Immature natural killer cell (primary cell): ENCODE results near the gene ARPC1A. TPM values are rescaled to one million over a fixed set of nuclear protein-coding genes. Genes with fewer than 3 reads are reported as not detected.
A peak's percentile ranks its signal among the peaks of the same experiment; 100 is the strongest.
"Not testable (repeated sequence)": the region's sequence is repeated elsewhere in the genome, so short reads cannot be mapped to it uniquely, and the experiment has no call there.

Experiments used
- DNase-seq, 3 donors: peaks; one replicate each; pipeline ENCODE4 v3.0.0; 2022; ENCODE audit warnings: mixed read lengths in 1 of 3
- H3K27ac Mint-ChIP-seq, 6 donors: one replicate each; pipeline ENCODE4 v1.8.0; 2020; ENCODE audit warnings: mixed read lengths in 6 of 6, mild to moderate bottlenecking in 5 of 6, inconsistent platforms in 4 of 6, moderate library complexity in 3 of 6
- H3K27me3 Mint-ChIP-seq, 3 donors: one replicate each; pipeline ENCODE4 v1.8.0; 2020 to 2021; ENCODE audit warnings: low read depth in 3 of 3, mild to moderate bottlenecking in 3 of 3, mixed read lengths in 3 of 3, moderate library complexity in 3 of 3, inconsistent platforms in 1 of 3
- H3K36me3 Mint-ChIP-seq, 3 donors: one replicate each; pipeline ENCODE4 v1.8.0; 2020; ENCODE audit warnings: mixed read lengths in 3 of 3, inconsistent platforms in 2 of 3, mild to moderate bottlenecking in 2 of 3
- H3K4me1 Mint-ChIP-seq, 2 donors: one replicate each; pipeline ENCODE4 v1.8.0; 2020; ENCODE audit warnings: inconsistent platforms in 2 of 2, mild to moderate bottlenecking in 2 of 2, mixed read lengths in 2 of 2, moderate library complexity in 1 of 2
- H3K4me3 Mint-ChIP-seq, 5 donors: one replicate each; pipeline ENCODE4 v1.8.0; 2020; ENCODE audit warnings: mild to moderate bottlenecking in 5 of 5, mixed read lengths in 5 of 5, inconsistent platforms in 3 of 5, moderate library complexity in 3 of 5
- H3K9me3 Mint-ChIP-seq, 6 donors: one replicate each; pipeline ENCODE4 v1.8.0; 2020; ENCODE audit warnings: mild to moderate bottlenecking in 6 of 6, mixed read lengths in 6 of 6, inconsistent platforms in 4 of 6, moderate library complexity in 3 of 6
- polyA plus RNA-seq, 3 donors: library from polyadenylated mRNA; unstranded; fragments of 300-500 nt; fragmentation: Illumina TruSeq; gene quantifications; one replicate each; pipeline ENCODE4 v1.2.3, GENCODE V29; 2021

ARPC1A gene
- 10 to 100 TPM; 26.6 to 49.2 (median 39.5) TPM for polyA plus RNA-seq

DNA sequence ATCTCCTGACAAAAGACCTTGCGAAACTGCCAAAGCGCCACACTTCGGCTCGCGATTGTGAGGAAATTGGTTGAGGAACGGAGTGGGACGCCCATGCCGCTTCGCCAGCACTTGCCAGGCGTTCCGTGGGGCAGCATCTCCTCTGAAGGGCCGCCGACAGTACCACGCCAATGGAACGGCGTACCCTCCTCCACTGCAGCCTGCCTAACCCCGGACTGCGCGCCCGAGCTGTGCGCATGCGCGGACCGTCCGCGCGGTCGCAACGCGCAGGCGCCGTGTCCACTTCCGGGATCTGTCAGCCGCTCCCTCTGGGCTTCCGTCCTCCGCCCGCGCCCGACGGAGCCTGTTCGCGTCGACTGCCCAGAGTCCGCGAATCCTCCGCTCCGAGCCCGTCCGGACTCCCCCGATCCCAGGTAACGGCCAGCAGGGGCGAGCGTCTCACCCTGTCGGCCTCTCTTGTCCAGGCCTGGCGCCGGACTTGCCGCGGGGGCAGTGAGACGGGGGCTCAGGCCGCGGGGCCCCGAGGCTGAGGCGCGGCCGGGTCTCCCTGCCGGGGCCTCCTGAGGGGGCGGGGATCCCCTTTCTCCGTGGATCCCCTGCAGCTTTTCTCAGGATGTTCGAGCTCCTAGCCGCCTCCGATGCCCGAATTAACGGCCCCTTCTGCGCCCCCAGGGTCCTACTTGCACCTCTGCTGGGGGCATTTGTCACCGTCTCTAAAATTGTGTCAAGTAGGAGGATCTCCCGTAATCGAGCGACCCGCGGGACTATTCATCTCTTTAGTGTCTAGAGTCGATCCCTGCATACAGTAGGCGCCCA lies at the start of gene ARPC1A:
ARPC1A (plus strand) TSS at position 307 of the 816 bp plus-strand sequence. CDS start 7,456 bp downstream, outside the sequence.
- Mint-ChIP-seq H3K4me1 (peaks cover 44 to 51% of the 10 kb centered on the region in 2 donors), H3K27me3 (peaks cover 15 to 22% (median 19%) of the 10 kb centered on the region in 3 donors), H3K4me3 (peak within 1 kb of the TSS; percentile 87 to 95 (median 91)), H3K36me3 (no peaks in the 10 kb centered on the region), H3K27ac (peak within 1 kb of the TSS; percentile 87 to 97 (median 90)), H3K9me3 (no peaks in the 10 kb centered on the region)
- peak; percentile 92 to 95 (median 94) for DNase-seq

DNA sequence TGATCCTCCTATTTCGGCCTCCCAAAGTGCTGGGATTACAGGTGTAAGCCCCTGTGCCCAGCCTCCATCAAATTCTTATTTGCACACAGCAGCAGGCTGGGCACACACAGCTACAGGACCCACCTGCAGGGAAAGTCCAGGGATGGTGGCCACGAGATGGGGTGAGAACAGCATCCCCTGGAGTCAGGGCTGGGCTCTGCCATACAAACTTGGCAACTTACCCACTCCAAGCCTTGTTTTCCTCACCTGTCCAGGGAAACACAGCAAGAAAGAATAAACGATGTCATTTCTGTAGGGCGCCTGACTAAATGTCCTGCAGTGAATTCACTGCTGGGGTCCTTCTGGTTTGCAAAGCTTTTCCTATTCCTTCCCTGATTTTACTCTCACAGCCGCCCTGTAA lies 47.5 kb upstream of the ARPC1A start:
- H3K9me3 Mint-ChIP-seq, result no peaks in the 10 kb centered on the region
- DNase-seq, result no peak
- peaks cover 0 to 5% (median 3%) of the 10 kb centered on the region in 3 donors for H3K27me3 Mint-ChIP-seq
- peak overlapping the region in 1 of 6 donors; percentile 61 for H3K27ac Mint-ChIP-seq
- peaks cover 8 to 10% of the 10 kb centered on the region in 2 donors for H3K4me1 Mint-ChIP-seq
- H3K4me3 Mint-ChIP-seq, result no peak overlapping the region
- peaks cover 0 to 3% (median 0%) of the 10 kb centered on the region in 3 donors for H3K36me3 Mint-ChIP-seq

DNA sequence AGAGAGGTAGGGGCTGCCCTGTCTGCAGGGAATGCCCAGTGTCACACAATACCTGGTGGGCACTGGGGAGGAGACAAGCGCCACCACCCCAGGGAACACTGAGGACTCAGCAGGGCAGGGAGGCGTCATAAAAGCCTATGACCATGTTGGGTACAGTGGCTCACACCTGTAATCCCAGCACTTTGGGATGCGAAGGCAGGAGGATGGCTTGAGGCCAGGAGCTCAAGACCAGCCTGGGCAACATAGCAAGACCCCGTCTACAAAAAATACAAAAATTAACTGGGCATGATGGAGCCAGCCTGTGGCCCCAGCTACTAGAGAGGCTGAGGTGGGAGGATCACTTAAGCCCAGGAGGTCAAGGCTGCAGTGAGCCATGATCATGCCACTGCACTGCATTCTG lies 41.5 kb upstream of the ARPC1A start:
- H3K27ac Mint-ChIP-seq, H3K4me1 Mint-ChIP-seq, DNase-seq, H3K27me3 Mint-ChIP-seq, H3K9me3 Mint-ChIP-seq, H3K4me3 Mint-ChIP-seq, H3K36me3 Mint-ChIP-seq: not testable (repeated sequence)

DNA sequence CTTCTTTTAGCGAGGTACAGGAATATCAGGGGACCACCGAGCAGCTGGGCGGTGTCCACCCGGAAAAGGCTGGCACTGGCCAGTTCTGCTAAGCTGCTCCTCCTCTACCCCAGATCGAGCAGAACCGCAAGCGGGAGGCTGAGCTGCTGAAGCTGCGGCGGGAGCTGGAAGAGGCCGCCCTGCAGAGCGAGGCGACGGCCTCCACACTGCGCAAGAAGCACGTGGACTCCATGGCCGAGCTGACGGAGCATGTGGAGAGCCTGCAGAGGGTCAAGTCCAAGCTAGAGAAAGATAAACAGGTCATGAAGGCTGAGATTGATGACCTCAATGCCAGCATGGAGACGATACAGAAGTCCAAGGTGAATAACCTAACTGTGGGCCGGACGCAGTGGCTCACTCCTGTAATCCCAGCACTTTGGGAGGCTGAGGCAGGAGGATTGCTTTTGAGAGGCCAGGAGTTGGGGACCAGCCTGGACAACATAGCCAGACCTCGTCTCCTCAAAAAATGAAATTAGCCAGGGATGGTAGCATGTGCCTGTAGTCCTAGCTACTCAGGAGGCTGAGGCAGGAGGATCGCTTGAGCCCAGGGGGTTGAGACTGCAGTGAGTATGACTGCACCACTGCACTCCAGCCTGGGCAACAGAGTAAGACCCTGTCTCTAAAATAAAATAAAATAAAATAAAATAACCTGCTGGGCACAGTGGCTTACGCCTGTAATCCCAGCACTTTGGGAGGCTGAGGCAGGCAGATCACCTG lies 37.7 kb upstream of the ARPC1A start:
- Mint-ChIP-seq H3K36me3 (no peaks in the 10 kb centered on the region), H3K4me1 (no peaks in the 10 kb centered on the region), H3K9me3 (no peaks in the 10 kb centered on the region), H3K27me3 (peaks cover 0 to 2% (median 0%) of the 10 kb centered on the region in 3 donors), H3K27ac (no peak overlapping the region), H3K4me3 (no peak overlapping the region)
- DNase-seq, result no peak

DNA sequence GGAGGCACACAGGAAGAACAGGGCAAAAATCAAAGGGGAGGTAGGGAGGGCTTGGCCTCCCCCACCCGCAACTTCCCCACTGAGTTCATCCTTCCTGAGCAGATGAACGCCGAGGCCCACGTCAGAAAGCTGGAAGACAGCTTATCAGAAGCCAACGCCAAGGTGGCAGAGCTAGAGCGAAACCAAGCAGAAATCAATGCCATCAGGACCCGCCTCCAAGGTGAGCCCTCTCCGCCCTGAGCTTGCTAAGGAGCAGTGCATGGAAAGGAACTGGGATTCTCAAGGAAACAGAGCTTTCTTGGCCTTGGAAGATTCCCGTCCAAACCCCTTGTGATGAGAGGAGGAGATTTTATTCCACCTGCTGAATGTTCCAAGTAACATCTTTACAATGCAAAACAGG lies 36.5 kb upstream of the ARPC1A start:
- H3K27ac Mint-ChIP-seq, result no peak overlapping the region
- DNase-seq, result no peak
- no peaks in the 10 kb centered on the region for H3K4me1 Mint-ChIP-seq
- H3K4me3 Mint-ChIP-seq, result no peak overlapping the region
- H3K9me3 Mint-ChIP-seq, result no peaks in the 10 kb centered on the region
- H3K36me3 Mint-ChIP-seq, result no peaks in the 10 kb centered on the region
- peaks cover 0 to 2% (median 0%) of the 10 kb centered on the region in 3 donors for H3K27me3 Mint-ChIP-seq

DNA sequence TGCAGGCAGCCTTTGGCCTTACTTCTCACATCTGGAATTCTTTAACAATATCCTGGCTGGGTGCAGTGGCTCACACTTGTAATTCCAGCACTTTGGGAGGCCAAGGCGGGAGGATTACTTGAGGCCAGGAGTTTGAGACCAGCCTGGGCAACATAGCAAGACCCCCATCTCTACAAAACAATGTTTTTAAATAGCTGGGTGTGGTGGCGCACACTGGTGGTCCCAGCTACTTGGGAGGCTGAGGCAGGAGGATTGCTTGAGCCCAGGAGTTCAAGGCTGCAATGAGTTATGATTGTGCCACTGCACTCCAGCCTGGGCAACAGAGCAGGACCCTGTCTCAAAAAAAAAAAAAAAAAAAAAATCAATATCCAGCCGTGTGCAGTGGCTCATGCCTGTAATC lies 35.5 kb upstream of the ARPC1A start:
- H3K36me3 Mint-ChIP-seq, DNase-seq, H3K4me3 Mint-ChIP-seq, H3K4me1 Mint-ChIP-seq, H3K9me3 Mint-ChIP-seq, H3K27me3 Mint-ChIP-seq, H3K27ac Mint-ChIP-seq: not testable (repeated sequence)

DNA sequence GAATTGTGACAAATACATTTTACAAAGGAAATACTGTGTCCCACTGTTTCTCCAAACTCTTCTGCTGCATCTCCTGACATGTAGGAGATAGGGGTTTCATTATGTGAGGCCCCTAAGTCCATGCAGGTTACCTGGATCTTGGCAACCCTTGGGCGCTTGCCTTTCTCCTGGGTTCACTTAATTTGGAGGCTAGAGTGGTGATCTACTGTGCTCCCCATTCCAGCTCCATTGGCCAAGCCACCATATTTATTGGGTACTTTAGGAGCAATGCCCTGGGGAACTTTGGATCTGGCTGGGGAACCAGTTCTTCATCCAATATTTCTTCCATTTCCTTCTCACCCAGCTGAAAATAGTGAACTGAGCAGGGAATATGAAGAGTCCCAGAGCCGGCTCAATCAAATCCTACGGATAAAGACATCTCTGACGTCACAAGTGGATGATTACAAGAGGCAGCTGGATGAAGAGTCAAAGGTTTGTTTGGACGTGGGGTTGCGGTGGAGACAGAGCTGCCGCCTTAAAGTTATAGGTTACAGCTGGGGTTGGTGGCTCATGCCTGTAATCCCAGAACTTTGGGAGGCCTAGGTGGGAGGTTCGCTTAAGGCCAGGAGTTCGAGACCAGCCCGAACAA lies 34.6 kb upstream of the ARPC1A start:
- no peak for DNase-seq
- H3K36me3 Mint-ChIP-seq, result no peaks in the 10 kb centered on the region
- H3K27me3 Mint-ChIP-seq, result peaks cover 0 to 2% (median 2%) of the 10 kb centered on the region in 3 donors
- H3K4me3 Mint-ChIP-seq, result no peak overlapping the region
- H3K27ac Mint-ChIP-seq, result no peak overlapping the region
- H3K9me3 Mint-ChIP-seq, result no peaks in the 10 kb centered on the region
- H3K4me1 Mint-ChIP-seq, result no peaks in the 10 kb centered on the region

DNA sequence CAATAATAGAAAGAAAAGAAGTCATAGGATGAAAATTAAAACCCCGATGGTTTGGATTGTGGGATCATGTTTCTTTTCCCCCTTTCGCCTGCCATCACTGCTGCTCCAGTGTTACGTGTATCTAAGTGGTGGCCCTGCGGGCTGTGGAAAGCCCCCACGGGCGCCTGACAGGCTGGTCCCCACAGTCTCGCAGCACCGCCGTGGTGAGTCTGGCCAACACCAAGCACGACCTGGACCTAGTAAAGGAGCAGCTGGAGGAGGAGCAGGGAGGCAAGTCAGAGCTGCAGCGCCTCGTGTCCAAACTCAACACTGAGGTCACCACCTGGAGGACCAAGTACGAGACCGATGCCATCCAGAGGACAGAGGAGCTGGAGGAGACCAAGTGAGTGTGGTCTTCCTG lies 33.6 kb upstream of the ARPC1A start:
- H3K9me3 Mint-ChIP-seq, result no peaks in the 10 kb centered on the region
- no peak overlapping the region for H3K4me3 Mint-ChIP-seq
- no peaks in the 10 kb centered on the region for H3K36me3 Mint-ChIP-seq
- H3K4me1 Mint-ChIP-seq, result no peaks in the 10 kb centered on the region
- H3K27me3 Mint-ChIP-seq, result peaks cover 0 to 2% (median 0%) of the 10 kb centered on the region in 3 donors
- no peak overlapping the region for H3K27ac Mint-ChIP-seq
- DNase-seq, result no peak

DNA sequence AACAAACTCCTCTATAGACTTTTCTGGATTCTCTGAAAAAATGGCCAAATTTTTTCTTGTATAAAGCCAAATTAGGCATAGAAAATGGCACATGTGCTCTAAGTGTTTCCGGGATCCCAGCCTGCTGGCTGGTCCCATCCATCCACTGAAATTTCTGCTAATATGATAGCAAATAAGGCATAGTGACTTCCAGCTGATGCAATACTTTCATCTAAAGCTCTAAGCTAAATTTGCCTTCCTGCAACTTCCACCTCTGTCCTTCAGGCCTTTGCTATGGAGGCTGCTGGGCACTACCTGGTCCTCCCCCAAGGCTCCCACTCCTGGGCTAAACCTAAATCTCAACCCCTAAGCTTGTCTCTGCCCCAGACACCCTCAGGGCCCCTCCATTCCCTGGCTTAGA lies 32.5 kb upstream of the ARPC1A start:
- Mint-ChIP-seq H3K9me3 (no peaks in the 10 kb centered on the region), H3K27ac (no peak overlapping the region), H3K27me3 (peaks cover 0 to 2% (median 0%) of the 10 kb centered on the region in 3 donors), H3K36me3 (no peaks in the 10 kb centered on the region), H3K4me1 (no peaks in the 10 kb centered on the region), H3K4me3 (no peak overlapping the region)
- DNase-seq, result no peak

DNA sequence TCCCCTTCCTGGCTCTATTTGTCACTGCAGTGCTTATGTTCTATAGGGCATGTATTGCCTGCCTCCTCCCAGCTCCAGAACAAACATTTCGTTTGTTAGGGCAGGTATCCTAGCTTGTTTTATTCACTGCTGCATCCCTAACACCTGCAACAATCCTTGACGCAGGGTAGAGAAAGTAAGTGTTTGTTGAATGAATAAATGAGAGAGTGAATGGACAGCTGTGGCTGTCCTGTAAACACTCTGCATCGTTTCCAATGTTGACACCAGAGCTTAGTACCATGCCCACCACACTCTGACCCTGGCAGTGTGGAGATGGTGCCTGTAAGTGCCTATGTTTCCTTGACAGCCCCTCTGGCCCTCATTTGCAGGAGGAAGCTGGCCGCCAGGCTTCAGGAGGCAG lies 32.0 kb upstream of the ARPC1A start:
- no peak for DNase-seq
- Mint-ChIP-seq H3K27ac (no peak overlapping the region), H3K27me3 (peaks cover 0 to 2% (median 0%) of the 10 kb centered on the region in 3 donors), H3K4me1 (no peaks in the 10 kb centered on the region), H3K9me3 (no peaks in the 10 kb centered on the region), H3K4me3 (no peak overlapping the region), H3K36me3 (no peaks in the 10 kb centered on the region)

DNA sequence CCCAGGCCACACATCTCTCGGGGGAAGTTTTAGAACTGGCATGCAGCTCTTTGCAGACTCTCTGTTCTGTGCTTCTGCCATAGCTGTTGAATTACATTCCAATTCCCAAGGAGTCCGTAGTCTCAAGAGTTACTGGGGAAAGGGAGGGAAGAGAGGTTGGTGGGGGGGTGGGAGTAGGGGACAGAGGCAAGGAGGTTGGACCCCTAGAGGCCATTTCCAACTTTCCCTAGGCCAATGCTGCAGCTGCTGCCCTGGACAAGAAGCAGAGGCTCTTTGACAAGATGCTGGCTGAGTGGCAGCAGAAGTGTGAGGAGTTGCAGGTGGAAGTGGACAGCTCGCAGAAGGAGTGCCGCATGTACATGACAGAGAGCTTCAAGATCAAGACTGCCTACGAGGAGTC lies 29.2 kb upstream of the ARPC1A start:
- Mint-ChIP-seq H3K36me3 (no peaks in the 10 kb centered on the region), H3K27me3 (peaks cover 0 to 2% (median 0%) of the 10 kb centered on the region in 3 donors), H3K4me1 (no peaks in the 10 kb centered on the region), H3K9me3 (no peaks in the 10 kb centered on the region), H3K4me3 (no peak overlapping the region), H3K27ac (no peak overlapping the region)
- no peak for DNase-seq

DNA sequence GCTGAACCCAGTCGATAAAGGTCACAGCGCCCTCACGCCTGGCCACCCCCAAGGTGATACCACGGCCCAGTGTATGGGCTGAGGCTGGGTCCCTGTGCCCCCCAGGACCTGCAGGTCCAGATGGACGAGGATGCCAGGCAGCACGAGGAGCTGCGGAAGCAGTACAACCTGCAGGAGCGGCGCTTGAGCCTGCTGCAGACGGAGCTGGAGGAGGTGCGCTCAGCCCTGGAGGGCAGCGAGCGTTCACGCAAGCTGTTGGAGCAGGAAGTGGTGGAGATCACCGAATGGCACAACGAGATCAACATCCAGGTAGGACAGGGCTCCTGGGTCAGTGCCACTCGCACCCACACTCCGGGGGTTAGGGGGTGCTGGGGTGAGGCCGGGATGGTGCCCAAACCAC lies 24.2 kb upstream of the ARPC1A start:
- Mint-ChIP-seq H3K4me3 (no peak overlapping the region), H3K9me3 (no peaks in the 10 kb centered on the region), H3K27ac (no peak overlapping the region), H3K36me3 (peaks cover 0 to 5% (median 0%) of the 10 kb centered on the region in 3 donors), H3K4me1 (no peaks in the 10 kb centered on the region), H3K27me3 (peaks cover 0 to 4% (median 0%) of the 10 kb centered on the region in 3 donors)
- DNase-seq, result no peak

DNA sequence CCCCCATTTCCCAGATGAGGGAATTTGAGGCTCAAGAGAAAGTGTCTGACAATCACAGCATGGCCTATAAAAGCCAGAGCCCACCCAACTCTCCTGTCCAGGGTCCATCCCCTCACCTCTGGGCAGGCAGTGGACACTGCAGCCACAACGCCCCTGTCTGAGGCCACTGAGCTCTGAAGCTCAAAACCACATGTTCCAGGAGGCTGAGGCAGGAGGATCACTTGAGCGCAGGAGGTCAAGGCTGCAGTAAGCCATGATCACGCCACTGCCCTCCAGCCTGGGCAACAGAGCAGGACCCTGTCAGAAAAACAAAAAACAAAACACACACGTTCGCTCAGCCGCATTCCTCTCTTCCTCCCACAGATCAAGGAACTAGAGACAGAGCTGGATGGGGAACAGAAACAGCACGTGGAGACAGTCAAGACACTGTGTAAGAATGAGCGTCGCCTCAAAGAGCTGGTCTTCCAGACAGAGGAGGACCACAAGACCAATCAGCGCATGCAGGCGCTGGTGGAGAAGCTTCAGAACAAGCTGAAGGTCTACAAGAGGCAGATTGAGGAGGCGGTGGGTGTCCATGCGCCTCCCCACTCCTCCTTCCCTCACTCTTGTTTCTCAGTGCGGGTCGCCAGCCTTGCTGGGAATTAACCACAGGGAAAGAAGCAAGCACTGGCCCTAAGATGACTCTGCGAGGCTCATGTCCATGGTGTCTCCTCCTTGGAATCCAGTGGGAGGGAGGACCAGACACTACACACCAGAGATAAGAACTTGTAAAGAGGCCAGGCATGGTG lies 20.0 kb upstream of the ARPC1A start:
- no peak overlapping the region for H3K27ac Mint-ChIP-seq
- H3K9me3 Mint-ChIP-seq, result no peaks in the 10 kb centered on the region
- peaks cover 0 to 4% (median 3%) of the 10 kb centered on the region in 3 donors for H3K27me3 Mint-ChIP-seq
- no peak overlapping the region for H3K4me3 Mint-ChIP-seq
- no peak for DNase-seq
- no peaks in the 10 kb centered on the region for H3K4me1 Mint-ChIP-seq
- peaks cover 0 to 5% (median 0%) of the 10 kb centered on the region in 3 donors for H3K36me3 Mint-ChIP-seq
